K562 (cell line): ENCODE results near the gene ADRB1. TPM values are rescaled to one million over a fixed set of nuclear protein-coding genes. Genes with fewer than 3 reads are reported as not detected.
A peak's percentile ranks its signal among the peaks of the same experiment; 100 is the strongest.

Experiments
- ARNT ChIP-seq, 2 experiments: fragments of 450-650 bp; IDR thresholded peaks; 2 replicates each; pipeline ENCODE4 v1.6.1; 2016; ENCODE audit warnings: mild to moderate bottlenecking in 1 of 2
- BACH1 ChIP-seq: fragments of 200-800 bp; sonication (Bioruptor generic); IDR thresholded peaks from 2 replicates; pipeline ENCODE4 v1.6.1; 2016; ENCODE audit warnings: missing genetic modification characterization, missing compliant biosample characterization
- CSDE1 ChIP-seq, 2 experiments: fragments of 450-650 bp; IDR thresholded peaks; 2 replicates each; pipeline ENCODE4 v1.6.1; 2016; ENCODE audit warnings: mild to moderate bottlenecking in 1 of 2
- EWSR1 ChIP-seq: fragments of 450-650 bp; IDR thresholded peaks from 2 replicates; pipeline ENCODE4 v1.6.1; 2018; ENCODE audit warnings: borderline replicate concordance, mild to moderate bottlenecking, low read depth, moderate library complexity; ENCODE audit not compliant: partially characterized antibody
- MGA ChIP-seq: fragments of 450-650 bp; IDR thresholded peaks from 2 replicates; pipeline ENCODE4 v1.6.1; 2016; ENCODE audit warnings: mild to moderate bottlenecking, moderate library complexity
- PBX2 ChIP-seq, 2 experiments: IDR thresholded peaks in 1 of 2; conservative IDR thresholded peaks in 1 of 2; 2 replicates each; pipeline ENCODE4 v1.6.1; 2016; ENCODE audit warnings: low read depth in 2 of 2, mild to moderate bottlenecking in 1 of 2, missing compliant biosample characterization in 1 of 2, missing genetic modification characterization in 1 of 2, moderate library complexity in 1 of 2
- RBFOX2 ChIP-seq: fragments of 200-400 bp; formaldehyde crosslinking; IDR thresholded peaks from 2 replicates; pipeline ENCODE4 v1.6.1; 2017; ENCODE audit warnings: low read depth, mild to moderate bottlenecking, low read length, moderate library complexity
- RBM17 ChIP-seq: fragments of 200-400 bp; formaldehyde crosslinking; IDR thresholded peaks from 2 replicates; pipeline ENCODE4 v1.6.1; 2017; ENCODE audit warnings: low read depth, mild to moderate bottlenecking, low read length, borderline replicate concordance
- SIN3A ChIP-seq, 2 experiments: fragments of 150-350 bp in 1 of 2; IDR thresholded peaks; 2 replicates each; pipeline ENCODE4 v1.6.1; 2011 to 2016; ENCODE audit warnings: borderline replicate concordance in 2 of 2, low read depth in 2 of 2, low read length in 2 of 2, mild to moderate bottlenecking in 2 of 2, moderate library complexity in 2 of 2; ENCODE audit not compliant: control insufficient read depth in 1 of 2
- SMARCA4 ChIP-seq: fragments of 450-650 bp; IDR thresholded peaks from 2 replicates; pipeline ENCODE4 v1.6.1; 2016
- SPI1 ChIP-seq: IDR thresholded peaks from 2 replicates; pipeline ENCODE4 v1.6.1; 2011; ENCODE audit warnings: low read depth, low read length, control low read depth, borderline replicate concordance
- ZNF766 ChIP-seq: fragments of 200-800 bp; sonication (Bioruptor generic); conservative IDR thresholded peaks from 2 replicates; pipeline ENCODE4 v1.6.1; 2016; ENCODE audit warnings: missing genetic modification characterization, missing compliant biosample characterization
- polyA plus RNA-seq, 8 experiments: library from polyadenylated mRNA; depleted of rRNA in 4 of 8; stranded (reverse) in 5 of 8; unstranded in 3 of 8; fragments of >200 nt; fragmentation: Nextera tagmentation in 2 of 8; fragmentation: Illumina TruSeq in 1 of 8; extraction: Ambion mirVana in 2 of 8; extraction: Trizol in 1 of 8; gene quantifications; 2 replicates each; pipeline versions ENCODE4 v1.2.1 to v1.2.3, GENCODE V29; 2011 to 2014; ENCODE audit warnings: inconsistent platforms in 1 of 8, missing spikeins in 1 of 8
- total RNA-seq, 7 experiments: library from RNA; depleted of rRNA in 6 of 7; stranded (reverse); fragments of >200 nt in 6 of 7; fragmentation: Illumina TruSeq in 2 of 7; extraction: Trizol in 2 of 7; gene quantifications; 2 replicates each; pipeline versions ENCODE4 v1.2.1 to v1.2.3, GENCODE V29; 2011 to 2021; ENCODE audit warnings: low replicate concordance in 1 of 7

The ADRB1 gene
- total and polyA plus RNA-seq, 9 of the 15 experiments (the other 6 are each of a cell fraction or from before 2014, with no cell fraction given): 0.07 to 0.11 (median 0.09) TPM; not detected in 6

- TF ChIP-seq MGA: peak; percentile 12
- TF ChIP-seq RBM17: no peak
- TF ChIP-seq ZNF766 (CRISPR knock-in tag): peak; percentile 63
- TF ChIP-seq ARNT (IDR thresholded peaks at IDR 0.05): 0 out of 4 replicates have a peak, but pooled peaks of 1 of the 2 experiments have one; percentile 38
- TF ChIP-seq SMARCA4: peak; percentile 41; the same call in 1 of the 2 replicates
- peak; percentile 32; the same call in 1 of the 2 replicates for TF ChIP-seq RBFOX2
- 0 out of 2 replicates have a peak, but pooled peaks have one; percentile 3 for TF ChIP-seq SPI1
- no peak for TF ChIP-seq SIN3A (IDR thresholded peaks at IDR 0.05; ENCODE audit: borderline replicate concordance in 2 of 2, control insufficient read depth in 1 of 2, low read depth in 2 of 2, low read length in 2 of 2)
- TF ChIP-seq EWSR1: no peak
- no peak for TF ChIP-seq CSDE1 (IDR thresholded peaks at IDR 0.05)
- TF ChIP-seq PBX2 (CRISPR knock-in tag; IDR thresholded peaks at IDR 0.05; ENCODE audit: low read depth): no peak
- peak; percentile 52; the same call in 1 of the 2 replicates for TF ChIP-seq PBX2 (tag; conservative IDR thresholded peaks at IDR 0.05; ENCODE audit: low read depth)
- peak; percentile 24; the same call in 1 of the 2 replicates for TF ChIP-seq BACH1 (tag)
These were observed 18.6 kb upstream of the ADRB1 start (continued) for GRCh38 chr10:114024876-114025610.
